Nephron (organoid): ENCODE measurements around the gene RNF166.

Experiments used
- H3K27ac Mint-ChIP-seq, 3 experiments: 2 replicates each; pipeline ENCODE4 v1.8.0; 2020; ENCODE audit warnings: mixed read lengths in 3 of 3, mild to moderate bottlenecking in 2 of 3, moderate library complexity in 1 of 3
- H3K27me3 Mint-ChIP-seq: 2 replicates; pipeline ENCODE4 v1.8.0; 2021; ENCODE audit warnings: low read depth, mild to moderate bottlenecking, moderate library complexity, mixed read lengths
- H3K36me3 Mint-ChIP-seq: 2 replicates; pipeline ENCODE4 v1.8.0; 2020; ENCODE audit warnings: low read depth, mixed read lengths
- H3K4me1 Mint-ChIP-seq: 2 replicates; pipeline ENCODE4 v1.8.0; 2020; ENCODE audit warnings: mixed read lengths
- H3K4me3 Mint-ChIP-seq, 3 experiments: 2 replicates each; pipeline ENCODE4 v1.8.0; 2020; ENCODE audit warnings: mild to moderate bottlenecking in 3 of 3, mixed read lengths in 3 of 3, moderate library complexity in 2 of 3
- H3K9me3 Mint-ChIP-seq: 2 replicates; pipeline ENCODE4 v1.8.0; 2020; ENCODE audit warnings: mixed read lengths
- CTCF ChIP-seq, 3 experiments: fragments of 200-600 bp; sonication (generic); IDR thresholded peaks; one replicate each; pipeline ENCODE4 v1.5.0; 2021; ENCODE audit warnings: antibody characterized with exemption in 3 of 3; ENCODE audit not compliant: unreplicated experiment in 3 of 3

The RNF166 gene

GRCh38 chr16:88702371-88703210 lies 3.6 kb downstream of the RNF166 start:
- no peaks in the 10 kb centered on the region for H3K36me3 Mint-ChIP-seq
- peaks cover 19% of the 10 kb centered on the region for H3K4me1 Mint-ChIP-seq
- no peak for TF ChIP-seq CTCF (IDR thresholded peaks at IDR 0.05; ENCODE audit: unreplicated experiment in 3 of 3)
- no peaks in the 10 kb centered on the region for H3K9me3 Mint-ChIP-seq
- no peak overlapping the region for H3K27ac Mint-ChIP-seq
- no peaks in the 10 kb centered on the region for H3K27me3 Mint-ChIP-seq
- peak overlapping the region; percentile 55 to 75 (median 65) for H3K4me3 Mint-ChIP-seq

GRCh38 chr16:88701581-88702370 lies 4.4 kb downstream of the RNF166 start:
- Mint-ChIP-seq H3K27me3 (no peaks in the 10 kb centered on the region), H3K27ac (no peak overlapping the region), H3K4me1 (peaks cover 11% of the 10 kb centered on the region), H3K36me3 (no peaks in the 10 kb centered on the region), H3K9me3 (no peaks in the 10 kb centered on the region), H3K4me3 (no peak overlapping the region)
- TF ChIP-seq CTCF (IDR thresholded peaks at IDR 0.05; ENCODE audit: unreplicated experiment in 3 of 3), result no peak

GRCh38 chr16:88700636-88701482 lies 5.3 kb downstream of the RNF166 start:
- peaks cover 11% of the 10 kb centered on the region for H3K4me1 Mint-ChIP-seq
- no peaks in the 10 kb centered on the region for H3K27me3 Mint-ChIP-seq
- H3K27ac Mint-ChIP-seq, result no peak overlapping the region
- H3K4me3 Mint-ChIP-seq, result no peak overlapping the region
- no peak for TF ChIP-seq CTCF (IDR thresholded peaks at IDR 0.05; ENCODE audit: unreplicated experiment in 3 of 3)
- H3K36me3 Mint-ChIP-seq, result no peaks in the 10 kb centered on the region
- H3K9me3 Mint-ChIP-seq, result no peaks in the 10 kb centered on the region

GRCh38 chr16:88700322-88700635 lies 5.9 kb downstream of the RNF166 start:
- Mint-ChIP-seq H3K27me3 (no peaks in the 10 kb centered on the region), H3K9me3 (no peaks in the 10 kb centered on the region), H3K4me1 (peaks cover 9% of the 10 kb centered on the region), H3K4me3 (no peak overlapping the region), H3K27ac (no peak overlapping the region), H3K36me3 (no peaks in the 10 kb centered on the region)
- TF ChIP-seq CTCF (IDR thresholded peaks at IDR 0.05; ENCODE audit: unreplicated experiment in 3 of 3), result no peak

GRCh38 chr16:88699180-88699579 lies 7.0 kb downstream of the RNF166 start:
- peaks cover 5% of the 10 kb centered on the region for H3K4me1 Mint-ChIP-seq
- no peak for TF ChIP-seq CTCF (IDR thresholded peaks at IDR 0.05; ENCODE audit: unreplicated experiment in 3 of 3)
- no peaks in the 10 kb centered on the region for H3K36me3 Mint-ChIP-seq
- H3K27me3 Mint-ChIP-seq, result no peaks in the 10 kb centered on the region
- H3K27ac Mint-ChIP-seq, result no peak overlapping the region
- no peak overlapping the region for H3K4me3 Mint-ChIP-seq
- H3K9me3 Mint-ChIP-seq, result no peaks in the 10 kb centered on the region
